HG03108 (cell line): ENCODE measurements around the gene APBB2.

Experiments used
- ATAC-seq: cut with Tn5 transposase; IDR thresholded peaks from one replicate; pipeline ENCODE4 v1.9.1; 2021; ENCODE audit warnings: moderate library complexity; ENCODE audit not compliant: unreplicated experiment

APBB2 gene

DNA sequence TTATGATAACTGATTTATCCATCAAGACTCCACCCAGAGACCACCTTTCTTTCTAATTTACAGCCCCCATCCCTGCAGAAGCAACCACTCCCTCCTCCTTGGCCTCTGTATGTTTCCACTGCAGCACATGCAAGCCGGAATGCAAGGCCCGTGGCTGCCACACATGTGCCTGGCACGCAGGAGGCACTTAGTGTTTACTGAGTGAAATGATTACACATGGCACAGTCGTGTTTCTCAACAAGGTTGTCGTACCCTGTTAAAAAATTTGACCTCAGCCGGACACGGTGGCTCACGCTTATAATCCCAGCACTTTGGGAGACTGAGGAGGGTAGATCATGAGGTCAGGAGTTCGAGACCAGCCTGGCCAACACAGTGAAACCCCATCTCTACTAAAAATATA is 104.3 kb downstream of the APBB2 start:
- ATAC-seq, result no peak

DNA sequence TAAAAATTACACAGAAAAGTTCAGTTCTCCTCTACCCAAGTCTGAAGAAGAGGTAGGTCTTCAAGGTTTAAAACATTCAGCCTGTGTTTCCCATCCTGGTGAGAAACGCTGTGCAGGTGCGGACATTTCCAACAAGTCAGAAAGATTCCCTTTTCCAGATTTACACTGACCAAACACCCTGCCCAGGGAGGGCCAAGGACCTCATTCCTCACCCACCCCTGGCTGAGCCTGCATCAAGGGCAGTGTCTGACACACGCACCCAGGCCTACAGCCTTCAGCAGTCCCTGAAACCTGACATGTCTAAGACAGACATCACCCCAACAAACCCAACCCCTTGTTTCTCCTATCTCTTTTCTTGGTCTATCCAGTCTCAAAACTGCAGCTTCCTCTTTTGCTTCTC is 105.9 kb downstream of the APBB2 start:
- ATAC-seq, result no peak

DNA sequence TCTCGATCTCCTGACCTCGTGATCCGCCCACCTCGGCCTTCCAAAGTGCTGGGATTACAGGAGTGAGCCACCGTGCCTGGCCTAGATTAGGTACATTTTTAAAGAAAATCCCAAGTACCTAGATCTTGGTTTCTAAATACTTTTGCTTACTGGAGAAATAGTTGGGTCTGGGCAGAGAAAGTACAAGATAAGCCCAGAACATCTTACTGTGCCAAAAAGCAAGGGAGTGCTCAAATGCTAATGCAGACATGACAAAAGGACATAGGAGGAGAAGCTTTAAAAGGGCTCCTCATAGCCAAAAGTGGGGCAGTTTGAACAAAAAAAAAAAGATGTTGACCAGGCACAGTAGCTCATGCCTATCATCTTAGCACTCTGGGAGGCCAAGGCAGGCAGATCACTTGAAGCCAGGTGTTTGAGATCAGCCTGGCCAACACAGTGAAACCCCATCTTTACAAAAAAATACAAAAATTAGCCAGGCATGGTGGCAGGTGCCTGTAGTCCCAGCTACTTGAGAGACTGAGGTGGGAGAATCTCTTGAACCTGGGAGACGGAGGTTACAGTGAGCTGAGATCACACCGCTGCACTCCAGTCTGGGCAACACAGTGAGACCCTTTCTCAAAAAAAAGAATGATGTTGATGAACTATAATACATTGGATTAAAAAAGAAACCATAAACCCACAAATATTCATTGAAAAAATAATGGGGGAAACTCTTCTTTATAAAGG is 107.5 kb downstream of the APBB2 start:
- ATAC-seq, result no peak

DNA sequence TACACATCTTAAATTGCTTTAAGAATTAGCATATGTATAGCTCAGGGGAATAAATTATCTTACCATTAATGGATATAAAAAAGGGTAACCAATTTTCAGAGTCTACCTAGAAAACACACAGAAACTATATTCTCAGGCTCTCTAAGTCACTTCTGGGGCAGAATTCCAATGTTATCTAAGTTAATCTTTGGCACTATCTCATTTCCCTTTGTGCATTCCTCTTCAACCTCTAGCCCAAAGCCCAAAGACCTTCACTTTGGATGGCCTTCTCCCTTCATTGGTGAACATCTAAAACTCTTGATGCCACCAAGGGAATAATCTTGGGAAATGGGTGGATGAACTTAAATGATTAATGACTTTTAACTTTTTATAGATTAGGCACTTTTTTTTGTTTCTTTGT is 108.3 kb downstream of the APBB2 start:
- ATAC-seq, result no peak

DNA sequence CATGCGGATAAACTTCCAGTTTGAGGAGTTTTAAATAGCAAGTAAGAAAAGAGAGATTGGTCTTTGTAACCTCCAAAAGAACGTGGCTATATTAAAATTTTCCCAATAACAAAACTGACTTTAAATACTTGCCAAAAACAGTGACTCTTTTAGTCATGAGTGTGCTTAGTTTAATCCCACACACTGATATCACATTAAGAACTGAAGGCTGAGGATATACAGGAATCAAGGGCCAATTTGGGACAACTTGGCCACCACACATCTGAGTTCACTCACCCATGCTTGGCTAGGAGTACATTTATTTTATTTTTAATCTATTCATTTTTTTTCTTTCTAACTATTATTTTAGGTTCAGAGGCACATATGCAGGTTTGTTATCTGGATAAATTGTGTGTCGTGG is 110.2 kb downstream of the APBB2 start:
- no peak for ATAC-seq

DNA sequence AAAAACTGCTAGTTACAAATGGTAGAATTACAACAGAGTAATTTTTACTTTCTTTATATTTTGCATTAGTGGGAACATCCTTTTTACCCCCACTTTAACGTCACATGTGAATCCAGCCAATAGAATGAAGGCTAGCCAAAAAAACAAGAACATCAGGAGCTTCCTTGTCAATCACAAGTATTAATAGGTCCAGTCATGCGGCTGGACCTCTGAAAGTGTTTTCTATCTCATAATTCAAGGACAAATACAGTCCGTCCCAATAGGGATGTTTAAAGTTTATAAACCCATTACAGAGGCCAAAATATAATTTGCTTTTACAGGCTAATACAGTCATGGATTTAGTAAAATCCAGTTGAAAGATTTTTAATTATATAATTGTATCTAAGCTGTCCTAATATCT is 110.7 kb downstream of the APBB2 start:
- ATAC-seq, result no peak

DNA sequence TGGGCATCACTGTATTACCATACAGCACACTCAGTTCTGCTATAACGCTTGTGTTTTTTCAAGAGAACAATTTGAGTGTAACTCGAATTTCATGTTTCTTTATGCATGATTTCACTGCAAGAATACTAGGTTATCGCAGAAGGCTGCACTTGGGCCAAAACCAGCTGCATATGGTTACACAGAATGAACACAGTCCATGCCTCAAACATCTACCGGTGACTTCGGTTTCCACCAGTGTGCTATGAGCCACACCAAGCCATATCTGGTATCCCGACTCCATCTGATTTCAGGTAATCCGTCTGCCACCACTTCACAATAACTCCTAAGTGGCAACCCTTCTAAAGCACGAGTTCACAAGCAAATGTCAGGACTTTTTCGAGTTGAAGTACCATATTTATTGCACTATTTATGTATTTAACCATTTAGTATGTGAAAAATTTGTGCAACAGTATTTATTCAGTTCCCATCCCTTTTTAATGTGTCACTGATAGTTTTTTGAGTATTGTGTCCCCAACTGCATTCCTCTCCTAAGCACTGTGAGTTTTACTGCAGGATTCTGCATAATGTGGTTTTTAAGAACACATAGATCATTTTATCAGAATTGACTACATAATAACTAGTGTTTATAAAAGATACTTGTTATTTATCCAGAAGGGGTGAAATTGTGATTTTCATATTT is 111.8 kb downstream of the APBB2 start:
- no peak for ATAC-seq

DNA sequence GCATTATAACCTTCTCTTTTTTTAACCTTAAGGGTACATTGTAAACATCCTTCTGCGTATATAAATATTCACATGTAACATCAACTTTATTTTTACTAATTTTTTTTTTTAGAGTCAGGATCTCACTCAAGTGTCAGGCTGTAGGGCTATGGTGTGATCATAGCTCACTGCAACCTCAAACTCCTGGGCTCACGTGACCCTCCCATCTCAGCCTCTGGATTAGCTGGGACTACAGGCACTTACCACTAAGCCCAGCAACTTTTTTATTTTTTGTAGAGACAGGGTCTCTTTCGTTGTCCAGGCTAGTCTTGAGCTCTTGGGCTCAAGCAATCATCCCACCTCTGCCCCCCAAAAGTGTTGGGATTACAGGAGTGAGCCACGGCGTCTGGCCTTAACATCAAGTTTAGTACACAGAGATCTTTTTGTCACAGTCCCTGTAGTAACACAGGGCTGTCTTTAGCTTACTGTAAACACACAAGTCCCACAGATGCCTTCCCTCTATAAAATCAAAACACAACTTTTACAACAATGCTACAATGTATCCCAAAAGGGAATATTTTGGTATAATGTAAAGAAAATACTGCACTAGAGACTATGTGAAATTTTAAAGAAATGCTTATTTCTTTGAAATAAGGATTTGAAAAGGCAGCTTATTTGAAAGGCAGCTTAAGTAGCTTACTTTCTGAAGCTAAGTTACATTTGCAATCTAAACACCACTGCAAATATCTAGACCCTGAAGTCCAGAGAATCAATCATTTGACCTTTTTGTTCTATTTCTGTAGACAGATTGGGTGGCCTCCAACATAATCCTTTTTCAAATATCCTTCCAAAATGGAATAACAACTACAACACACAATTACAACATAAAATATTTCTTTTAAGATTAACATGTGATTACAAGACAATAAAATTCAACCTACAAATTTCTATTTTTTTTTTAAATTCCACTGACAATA is 116.0 kb downstream of the APBB2 start:
- no peak for ATAC-seq

DNA sequence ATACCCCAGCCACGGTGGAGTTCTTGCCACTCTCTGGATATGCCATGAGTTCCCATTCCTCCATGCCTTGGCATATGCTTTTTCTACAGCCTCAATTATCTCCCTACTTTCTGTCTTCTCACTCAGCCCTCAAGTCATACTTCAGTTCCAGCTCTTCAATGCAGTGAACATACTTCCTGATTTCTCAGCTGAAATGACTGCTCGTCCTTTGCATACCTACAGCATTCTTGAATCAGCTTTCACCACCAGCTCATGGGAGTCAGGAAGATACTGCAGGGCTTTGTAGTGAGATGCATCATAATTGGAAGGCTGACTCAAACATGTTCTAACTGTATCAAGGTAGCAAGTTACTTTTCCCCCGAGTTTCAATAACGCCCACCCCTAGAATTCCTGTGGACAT is 118.4 kb downstream of the APBB2 start:
- no peak for ATAC-seq

DNA sequence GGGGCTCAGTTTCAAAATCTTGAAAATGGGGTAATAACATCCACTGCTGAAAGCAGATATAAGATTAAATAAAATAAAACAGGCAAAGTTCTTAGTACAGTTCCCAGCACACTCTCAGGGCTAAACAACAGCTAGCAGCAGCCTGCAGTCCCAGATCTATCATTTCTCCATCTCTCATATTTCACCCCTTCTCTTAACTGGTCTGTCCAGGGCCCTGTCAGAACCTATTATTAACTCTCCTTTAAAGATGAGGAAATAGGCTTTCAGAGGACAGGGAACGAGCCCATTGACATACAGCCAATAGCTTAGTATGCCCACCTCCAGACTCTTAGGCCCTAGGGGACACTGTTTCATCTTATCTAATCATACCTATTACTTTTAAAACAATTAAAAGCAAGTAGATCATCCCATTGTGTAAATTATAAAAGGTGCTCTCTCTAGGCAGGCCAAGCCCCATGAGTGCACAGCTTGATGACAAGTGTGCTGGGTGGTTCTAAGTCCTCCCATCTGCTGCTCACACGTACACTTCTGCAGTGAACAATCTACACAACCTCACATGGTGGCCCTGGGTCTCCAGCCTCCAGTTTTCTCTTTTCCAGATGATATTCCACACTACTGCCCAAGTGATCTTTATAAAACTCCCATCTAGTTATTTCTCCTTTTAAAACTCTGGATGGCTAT is 119.0 kb downstream of the APBB2 start:
- ATAC-seq, result no peak

DNA sequence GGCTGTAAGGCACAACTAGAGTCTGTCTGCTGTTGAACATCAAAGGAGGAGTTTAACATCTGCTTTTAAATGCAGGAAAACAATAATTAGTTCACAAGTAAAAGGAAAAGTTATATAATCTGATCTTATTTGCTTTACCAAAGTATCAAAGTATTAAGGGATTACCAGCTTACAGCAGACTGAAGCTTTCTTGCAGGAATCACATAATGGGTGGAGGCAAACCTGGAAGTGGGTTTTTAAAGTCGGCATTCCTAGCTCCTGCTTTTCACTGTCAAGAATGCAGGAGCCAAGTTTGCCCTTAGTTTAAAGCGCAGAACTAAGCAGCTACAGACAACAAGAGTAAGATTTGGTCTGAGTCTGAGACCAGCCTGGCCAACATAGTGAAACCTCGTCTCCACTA is 122.2 kb downstream of the APBB2 start:
- no peak for ATAC-seq

DNA sequence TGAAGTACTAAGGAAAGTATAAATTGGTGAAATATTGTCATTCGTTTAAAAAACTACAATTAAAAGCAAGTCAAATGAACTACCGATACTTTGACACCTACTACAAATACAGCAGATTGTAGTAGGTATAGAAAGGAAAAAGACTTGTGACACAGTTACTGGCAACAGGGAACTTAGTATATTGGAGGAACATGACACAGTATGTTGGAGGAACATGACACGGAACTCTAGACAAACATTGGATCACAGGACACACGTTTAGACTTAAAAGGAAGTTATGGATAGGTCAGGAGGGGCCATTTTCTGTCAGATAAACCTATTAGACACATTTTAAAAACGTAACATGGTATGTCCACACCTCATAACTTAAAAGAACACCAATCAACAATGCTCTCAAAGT is 132.5 kb downstream of the APBB2 start:
- ATAC-seq, result no peak

DNA sequence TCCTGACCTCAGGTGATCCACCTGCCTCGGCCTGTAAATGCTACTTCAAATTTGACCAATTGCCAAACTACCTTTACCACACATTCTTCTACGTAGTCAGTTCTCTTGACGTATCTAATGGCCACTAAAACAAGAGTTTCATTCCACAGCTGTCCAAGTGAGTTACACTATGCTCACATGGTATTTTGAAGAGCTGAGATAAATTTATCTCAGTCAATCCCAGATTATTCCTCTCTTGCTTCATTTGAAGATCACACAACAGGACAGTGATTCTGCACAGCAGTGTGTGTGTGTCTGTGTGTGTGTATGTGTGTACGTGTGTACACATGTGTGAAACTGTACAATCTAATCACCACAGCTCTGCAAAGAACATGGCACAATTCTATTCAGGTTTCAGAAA is 133.4 kb downstream of the APBB2 start:
- no peak for ATAC-seq

DNA sequence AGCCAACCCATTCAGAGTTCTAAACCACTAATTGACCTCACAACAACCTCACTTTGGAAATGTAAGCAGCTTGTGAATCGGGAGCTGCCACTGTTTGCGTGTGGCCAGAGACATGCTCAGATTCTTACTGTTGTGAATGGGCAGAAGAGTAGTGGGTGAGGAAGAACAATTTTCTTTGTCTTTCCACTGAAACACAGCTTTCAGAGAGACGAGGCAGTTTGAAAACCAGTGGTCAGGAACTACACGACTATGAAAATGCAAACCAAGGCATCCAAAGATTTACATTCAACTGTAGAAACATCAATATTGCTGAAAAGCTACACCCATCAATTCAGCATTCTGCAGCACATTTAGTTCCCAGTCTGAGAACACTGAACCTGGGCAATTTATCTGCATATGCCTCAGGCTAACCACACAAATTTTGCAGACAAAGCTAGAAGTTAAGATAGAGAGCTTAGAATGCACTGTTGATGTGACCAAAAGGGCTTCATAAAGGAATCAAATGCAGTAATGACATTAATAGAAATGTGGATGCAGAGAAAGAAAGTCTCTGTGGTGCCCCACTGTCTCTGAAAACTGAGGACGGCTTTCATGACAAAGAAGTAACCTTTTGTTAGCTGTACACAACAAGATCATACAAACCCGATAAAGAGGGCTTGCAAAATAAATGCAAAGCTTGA is 134.3 kb downstream of the APBB2 start:
- ATAC-seq, result no peak

DNA sequence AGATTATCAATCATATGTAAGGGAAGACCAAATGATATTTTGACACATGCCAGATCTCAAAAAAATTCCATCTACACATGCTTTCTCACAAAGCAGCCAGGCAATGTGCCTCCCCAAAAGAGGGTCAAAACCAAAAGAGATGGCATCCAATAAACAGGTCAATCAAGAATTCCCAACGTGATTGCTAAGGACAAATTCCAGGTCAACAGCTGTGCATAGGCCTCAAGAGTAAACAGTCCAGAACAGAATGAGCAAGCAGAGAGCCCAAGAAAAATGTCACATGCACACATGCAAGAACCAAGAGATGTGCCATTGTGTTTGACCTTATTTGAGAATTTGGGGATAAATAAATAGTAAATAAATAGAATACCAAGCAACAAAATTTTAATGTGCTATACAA is 136.7 kb downstream of the APBB2 start:
- no peak for ATAC-seq

DNA sequence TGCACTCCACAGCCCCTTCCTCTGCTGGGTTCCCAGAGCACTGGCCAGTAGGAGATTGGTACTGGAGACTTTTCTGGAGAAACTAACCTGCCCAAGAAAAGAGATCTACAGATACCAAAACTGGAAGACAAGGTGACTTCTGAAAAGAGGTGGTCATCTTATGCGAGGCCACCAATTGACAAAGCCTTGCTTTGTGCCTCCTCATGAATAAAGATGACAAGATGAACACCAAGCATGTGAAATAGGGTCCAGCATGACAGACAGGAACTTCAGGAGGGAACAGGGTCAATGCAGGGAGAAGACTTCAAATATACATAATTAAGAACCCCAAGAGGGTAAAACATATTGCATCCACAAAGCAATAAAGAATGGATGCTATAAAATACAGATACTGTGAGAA is 137.9 kb downstream of the APBB2 start:
- no peak for ATAC-seq

DNA sequence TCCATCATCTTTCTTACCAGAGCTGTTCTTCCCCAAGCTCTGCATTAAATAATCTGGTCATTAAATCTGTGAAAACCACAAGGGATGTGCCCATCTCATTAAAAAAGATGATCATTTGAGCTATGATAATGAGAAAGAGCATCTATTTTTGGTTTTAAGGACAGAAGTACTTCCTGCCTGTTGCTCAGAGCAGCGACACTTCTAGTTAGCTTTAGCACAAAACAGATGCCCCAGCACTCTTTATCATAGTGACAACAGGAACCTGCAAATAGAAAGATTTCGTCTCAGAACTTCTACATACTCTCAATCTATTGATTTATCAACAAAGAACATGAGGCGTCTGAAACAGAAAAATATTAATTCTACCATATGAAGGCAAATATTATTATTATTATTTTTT is 140.1 kb downstream of the APBB2 start:
- ATAC-seq, result no peak

DNA sequence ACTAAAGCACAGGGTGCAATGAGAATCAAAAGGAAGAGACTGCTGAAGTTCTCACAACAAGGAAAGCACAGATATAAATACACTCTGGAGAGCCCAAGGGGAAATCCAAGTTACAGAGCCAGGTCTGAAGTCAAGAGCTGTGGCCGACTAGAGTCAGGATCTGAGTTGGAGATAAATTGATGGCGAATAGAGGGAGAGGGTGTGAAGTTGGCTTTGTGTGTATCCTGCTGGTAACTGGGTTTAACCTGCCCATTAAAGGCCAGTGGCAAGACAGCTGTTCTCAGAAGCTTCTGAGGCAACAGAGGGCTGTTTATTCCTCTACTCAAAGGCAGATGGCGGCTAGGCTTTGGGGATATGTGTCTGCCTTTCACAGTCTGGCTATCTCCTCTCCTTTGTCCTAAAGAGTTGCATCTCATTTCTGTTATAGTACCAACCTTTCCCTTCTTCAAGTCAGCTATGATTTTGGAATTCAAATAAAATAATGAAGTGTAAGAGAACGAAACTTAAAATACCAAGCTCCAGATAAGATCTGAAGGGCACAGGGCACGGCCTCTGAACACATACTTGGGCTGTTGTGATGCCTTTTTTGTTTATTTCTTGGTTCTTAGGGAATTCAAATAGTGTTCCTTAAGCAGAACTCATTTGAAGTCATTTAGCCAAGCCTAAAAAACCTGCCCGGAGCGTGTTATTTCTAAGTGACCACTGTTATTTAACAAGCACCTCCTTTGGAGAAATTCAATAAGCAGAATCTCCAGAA is 142.1 kb downstream of the APBB2 start:
- no peak for ATAC-seq

DNA sequence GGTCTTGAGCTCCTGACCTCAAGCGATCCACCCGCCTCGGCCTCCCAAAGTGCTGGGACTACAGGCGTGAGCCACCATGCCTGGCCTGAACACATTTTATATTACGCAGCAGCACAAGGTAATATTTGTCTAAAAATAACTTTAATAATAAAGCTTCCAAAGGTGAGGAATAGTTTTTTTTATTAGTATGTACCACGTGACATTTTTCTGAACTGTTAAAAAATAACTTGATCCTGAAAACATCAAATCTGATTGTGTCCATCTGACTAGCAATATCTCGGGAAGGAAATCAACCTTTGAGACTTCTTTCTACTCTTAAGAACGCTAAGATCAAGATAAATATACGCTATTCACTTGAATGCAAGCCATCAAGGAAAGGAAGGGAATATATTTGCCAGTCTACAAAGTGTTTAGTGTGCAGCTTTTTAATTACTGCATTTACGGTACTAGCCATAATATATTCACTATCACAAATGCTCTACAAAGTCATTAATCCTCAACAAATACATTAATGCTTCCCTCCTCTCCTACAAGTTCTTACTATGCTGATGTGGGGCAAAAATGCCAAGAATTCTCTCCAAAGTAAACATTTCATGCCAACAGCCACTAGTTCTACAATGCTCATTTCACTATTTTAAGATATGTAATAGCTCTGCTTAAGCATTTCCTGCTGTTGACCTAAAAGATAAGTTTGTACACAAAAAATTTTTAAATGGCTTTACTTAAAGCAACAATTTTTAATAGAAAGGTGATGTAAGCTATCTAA is 143.6 kb downstream of the APBB2 start:
- no peak for ATAC-seq
